Osteoblast (primary cell): Measurements from ENCODE around the gene KCNQ4. TPM values are rescaled to one million over a fixed set of nuclear protein-coding genes. Genes with fewer than 3 reads are reported as not detected.

ENCODE experiments used
- DNase-seq: peaks from one replicate; pipeline ENCODE4 v3.0.0; 2011; ENCODE audit warnings: low spot score, mixed read lengths; ENCODE audit not compliant: insufficient read length; ENCODE audit errors: missing footprints
- H2AFZ ChIP-seq: 2 replicates; pipeline ENCODE4 v1.6.0; 2011; ENCODE audit warnings: mild to moderate bottlenecking, low read length
- H3K27ac ChIP-seq: 2 replicates; pipeline ENCODE4 v1.5.1; 2011; ENCODE audit warnings: mild to moderate bottlenecking, low read depth, low read length, moderate library complexity
- H3K27me3 ChIP-seq: 2 replicates; pipeline ENCODE4 v1.6.0; 2012; ENCODE audit warnings: mild to moderate bottlenecking, control low read depth, inconsistent platforms, low read length, moderate library complexity; ENCODE audit not compliant: insufficient read depth
- H3K36me3 ChIP-seq: 2 replicates; pipeline ENCODE4 v1.5.1; 2011; ENCODE audit warnings: mild to moderate bottlenecking, low read length, control low read depth, moderate library complexity; ENCODE audit not compliant: insufficient read depth
- H3K4me1 ChIP-seq: 2 replicates; pipeline ENCODE4 v1.5.1; 2011; ENCODE audit warnings: mild to moderate bottlenecking, low read length, control low read depth, moderate library complexity; ENCODE audit not compliant: insufficient read depth
- H3K4me2 ChIP-seq: 2 replicates; pipeline ENCODE4 v1.6.0; 2011; ENCODE audit warnings: mild to moderate bottlenecking, low read length; ENCODE audit not compliant: insufficient read depth
- H3K4me3 ChIP-seq: fragments of 200-600 bp; sonication (generic); 3 replicates; pipeline ENCODE4 v1.5.1; 2012; ENCODE audit warnings: mild to moderate bottlenecking, low read length, inconsistent platforms; ENCODE audit not compliant: insufficient read depth
- H3K79me2 ChIP-seq: 2 replicates; pipeline ENCODE4 v1.6.0; 2012; ENCODE audit warnings: mild to moderate bottlenecking, low read length, control low read depth, inconsistent platforms; ENCODE audit not compliant: insufficient read depth
- H3K9me3 ChIP-seq: 2 replicates; pipeline ENCODE4 v1.5.1; 2011; ENCODE audit warnings: low read depth, low read length, control low read depth
- H4K20me1 ChIP-seq: 2 replicates; pipeline ENCODE4 v1.6.0; 2012; ENCODE audit warnings: mild to moderate bottlenecking, low read length, control low read depth; ENCODE audit not compliant: insufficient read depth
- CTCF ChIP-seq: IDR thresholded peaks from 2 replicates; pipeline ENCODE4 v1.5.1; 2011; ENCODE audit warnings: mild to moderate bottlenecking, low read depth, low read length, moderate library complexity; ENCODE audit errors: extremely low read depth
- total RNA-seq: library from RNA; depleted of rRNA; stranded (reverse); fragments of >200 nt; gene quantifications from 2 replicates; pipeline ENCODE4 v1.2.3, GENCODE V29; 2012

KCNQ4 gene
- total RNA-seq, 1 donor: not detected

GRCh38 chr1:40806240-40806639 is 22.7 kb downstream of the KCNQ4 start:
- Histone ChIP-seq H3K4me3 (no peak overlapping the region), H3K79me2 (no peaks in the 10 kb centered on the region), H3K4me1 (peaks cover 31% of the 10 kb centered on the region), H3K27me3 (no peaks in the 10 kb centered on the region), H3K36me3 (no peaks in the 10 kb centered on the region), H3K27ac (no peak overlapping the region), H3K9me3 (no peaks in the 10 kb centered on the region), H2AFZ (no peak overlapping the region), H3K4me2 (no peak overlapping the region), H4K20me1 (no peaks in the 10 kb centered on the region)
- no peak for TF ChIP-seq CTCF
- no peak for DNase-seq

DNA sequence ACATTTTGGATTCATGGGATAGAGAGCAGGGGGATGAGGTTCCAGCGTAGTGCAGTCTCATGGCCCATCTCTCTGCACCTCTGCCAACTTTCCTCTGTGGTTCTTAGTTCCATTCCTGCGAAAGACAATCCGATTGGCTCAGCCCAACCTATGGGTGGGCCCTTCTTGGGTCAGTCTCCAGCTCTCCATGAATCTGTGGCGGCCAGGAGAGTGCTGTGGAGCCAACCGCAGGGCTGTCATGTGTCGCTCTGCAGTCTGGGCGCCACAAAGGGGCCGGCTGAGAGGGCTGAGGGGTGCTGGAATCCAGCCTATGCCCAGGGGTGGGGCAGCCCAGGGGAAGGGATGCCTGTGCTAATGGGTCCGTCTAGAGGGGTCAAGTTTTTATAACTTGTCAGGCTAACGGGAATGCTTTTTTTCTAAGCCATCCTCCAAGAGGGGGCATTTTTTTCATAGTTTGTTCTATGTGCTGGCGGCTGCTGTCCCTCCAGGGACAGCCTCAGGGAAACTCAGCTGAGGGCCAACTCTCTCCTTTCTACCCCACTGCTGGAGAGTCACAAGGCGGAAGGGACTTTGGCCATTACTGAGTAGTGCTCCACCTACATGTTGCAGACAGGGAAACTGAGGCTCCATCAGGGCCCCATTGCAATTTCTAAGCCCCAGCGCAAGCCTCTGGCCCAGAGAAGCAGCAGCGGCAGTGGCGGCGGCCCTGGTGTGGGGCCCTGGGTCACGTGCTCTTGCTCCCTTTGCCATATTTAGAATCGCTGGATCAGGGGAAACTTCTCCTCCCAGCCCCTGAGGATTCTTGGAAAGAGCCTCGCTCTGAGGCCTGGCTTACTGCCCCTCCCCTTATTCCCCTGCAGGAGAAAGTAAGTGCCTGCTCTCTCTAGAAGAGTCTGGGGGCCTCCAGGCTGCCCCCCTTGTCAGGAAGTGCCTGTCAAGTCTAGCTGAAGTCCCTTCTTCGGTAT is 23.4 kb downstream of the KCNQ4 start:
- Histone ChIP-seq H3K79me2 (no peaks in the 10 kb centered on the region), H3K4me3 (no peak overlapping the region), H2AFZ (no peak overlapping the region), H3K4me1 (peaks cover 28% of the 10 kb centered on the region), H3K4me2 (peak overlapping the region; percentile 15), H3K9me3 (no peaks in the 10 kb centered on the region), H4K20me1 (no peaks in the 10 kb centered on the region), H3K27me3 (no peaks in the 10 kb centered on the region), H3K36me3 (no peaks in the 10 kb centered on the region), H3K27ac (no peak overlapping the region)
- DNase-seq: peak; percentile 90
- TF ChIP-seq CTCF: no peak

GRCh38 chr1:40808002-40808401 is 24.4 kb downstream of the KCNQ4 start:
- TF ChIP-seq CTCF: no peak
- no peaks in the 10 kb centered on the region for H3K79me2 ChIP-seq
- H3K4me2 ChIP-seq: peak overlapping the region; percentile 59

GRCh38 chr1:40808444-40808843 is 24.9 kb downstream of the KCNQ4 start:
- DNase-seq: peak; percentile 95

More at GRCh38 chr1:40808002-40808401, 24.4 kb downstream of the KCNQ4 start:
- Histone ChIP-seq H3K4me3 (no peak overlapping the region), H3K27ac (no peak overlapping the region), H3K4me1 (peaks cover 27% of the 10 kb centered on the region), H4K20me1 (no peaks in the 10 kb centered on the region), H3K36me3 (no peaks in the 10 kb centered on the region), H3K27me3 (no peaks in the 10 kb centered on the region), H2AFZ (no peak overlapping the region), H3K9me3 (no peaks in the 10 kb centered on the region)
- no peak for DNase-seq

More at GRCh38 chr1:40808444-40808843, 24.9 kb downstream of the KCNQ4 start:
- Histone ChIP-seq H3K36me3 (no peaks in the 10 kb centered on the region), H4K20me1 (no peaks in the 10 kb centered on the region), H3K27me3 (no peaks in the 10 kb centered on the region), H3K79me2 (no peaks in the 10 kb centered on the region), H3K27ac (no peak overlapping the region), H3K4me2 (peak overlapping the region; percentile 59), H3K4me3 (no peak overlapping the region), H3K9me3 (no peaks in the 10 kb centered on the region), H3K4me1 (peaks cover 27% of the 10 kb centered on the region), H2AFZ (no peak overlapping the region)
- TF ChIP-seq CTCF: no peak
